CD4-positive, alpha-beta T cell treated with Interferon gamma for 1 hour (primary cell): Measurements from ENCODE around the gene TNIK.

Source experiments
- DNase-seq: peaks from one replicate; pipeline ENCODE4 v3.0.0-alpha.2; 2020

The TNIK gene

GRCh38 chr3:171116365-171116764, 343.8 kb downstream of the TNIK start:
- DNase-seq = no peak

GRCh38 chr3:171115667-171116066, 344.5 kb downstream of the TNIK start:
- no peak for DNase-seq

- DNase-seq = no peak
Measured at GRCh38 chr3:171113716-171114115, 346.5 kb downstream of the TNIK start.

- no peak for DNase-seq
Measured at GRCh38 chr3:171110715-171111114, 349.5 kb downstream of the TNIK start.

- DNase-seq = no peak
Measured at GRCh38 chr3:171108066-171108465, 352.1 kb downstream of the TNIK start.

GRCh38 chr3:171103185-171103584, 357.0 kb downstream of the TNIK start:
- DNase-seq = no peak

GRCh38 chr3:171101982-171102641, 358.1 kb downstream of the TNIK start:
- no peak for DNase-seq

- no peak for DNase-seq
Measured at GRCh38 chr3:171099911-171100310, 360.3 kb downstream of the TNIK start.

- DNase-seq = no peak
Measured at GRCh38 chr3:171095063-171095462, 365.1 kb downstream of the TNIK start.

- no peak for DNase-seq
Measured at GRCh38 chr3:171094411-171094810, 365.8 kb downstream of the TNIK start.

GRCh38 chr3:171093462-171093861, 366.7 kb downstream of the TNIK start:
- DNase-seq = no peak

GRCh38 chr3:171092467-171092911, 367.7 kb downstream of the TNIK start:
- DNase-seq = no peak

GRCh38 chr3:171090321-171090720, 369.9 kb downstream of the TNIK start:
- DNase-seq = no peak

GRCh38 chr3:171088964-171089754, 371.0 kb downstream of the TNIK start:
- no peak for DNase-seq

- DNase-seq = no peak
Measured at GRCh38 chr3:171088496-171088895, 371.7 kb downstream of the TNIK start.

- DNase-seq = no peak
Measured at GRCh38 chr3:171086914-171087313, 373.3 kb downstream of the TNIK start.

- no peak for DNase-seq
Measured at GRCh38 chr3:171077261-171077660, 382.9 kb downstream of the TNIK start.

GRCh38 chr3:171072432-171072831, 387.8 kb downstream of the TNIK start:
- no peak for DNase-seq

- no peak for DNase-seq
Measured at GRCh38 chr3:171068658-171069057, 391.5 kb downstream of the TNIK start.

GRCh38 chr3:171066206-171066605, 394.0 kb downstream of the TNIK start:
- DNase-seq = no peak

GRCh38 chr3:171065732-171066131, 394.5 kb downstream of the TNIK start:
- DNase-seq = no peak

- DNase-seq = no peak
Measured at GRCh38 chr3:171064461-171064860, 395.7 kb downstream of the TNIK start.

GRCh38 chr3:171061749-171062148, 398.5 kb downstream of the TNIK start:
- DNase-seq = no peak

- no peak for DNase-seq
Measured at GRCh38 chr3:171059978-171060377, 400.2 kb downstream of the TNIK start.
